ENCODE measurements around the gene CCDC142. TPM values are rescaled to one million over a fixed set of nuclear protein-coding genes. Genes with fewer than 3 reads are reported as not detected.

The CCDC142 gene
- total and polyA plus RNA-seq, 3 experiments from 2014 or later: 9.7 to 22.8 (median 20.3) TPM

DNA sequence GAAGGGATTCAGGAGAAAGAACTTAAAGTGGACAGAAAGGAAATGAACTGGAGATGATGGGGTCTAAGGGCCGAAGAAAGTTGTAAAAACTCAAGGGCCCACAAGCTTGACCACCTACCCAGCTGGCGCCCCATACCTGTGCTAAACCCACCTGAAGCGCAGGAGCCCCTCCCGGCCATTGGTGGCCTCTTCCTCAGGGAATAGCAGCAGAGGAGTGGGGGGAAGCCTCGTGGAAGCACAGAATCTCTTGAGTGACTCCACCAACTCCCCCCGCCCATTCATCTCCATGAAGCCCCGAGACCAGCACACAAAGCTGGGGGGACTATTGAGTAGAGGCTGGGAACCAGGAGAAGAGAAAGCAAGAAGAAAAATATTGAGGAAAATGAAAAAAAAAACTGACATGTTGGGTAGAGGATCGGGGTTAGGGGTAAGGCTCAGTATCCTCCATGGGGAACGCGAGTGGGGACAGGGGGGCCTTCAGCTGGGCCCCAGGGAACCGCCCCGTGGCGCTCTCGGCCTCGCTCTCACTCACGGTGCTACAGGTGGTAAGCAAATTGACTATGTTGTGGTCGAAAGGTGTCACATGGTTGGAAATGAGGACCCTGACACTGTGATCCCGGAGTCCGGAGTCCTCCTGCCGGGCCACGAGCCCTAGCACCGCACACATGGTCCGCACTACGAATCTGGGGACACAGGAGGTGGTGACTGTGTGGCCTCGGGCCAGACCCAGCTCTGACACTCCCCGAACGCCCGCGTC is 46.0 kb upstream of the CCDC142 start:
- peaks cover 20% of the 10 kb centered on the region for H3K36me3 ChIP-seq (ENCODE audit: insufficient read depth, low read length)
- ChIA-PET CTCF (interaction anchor here (0.9 to 5.1 kb wide), 5 partner anchors 10 to 74 kb away, joined by 3 to 42 read pairs (median 4); partner anchors contain the start of genes CCDC142 and TTC31), POLR2A (interaction anchor here (0.6 to 1.9 kb wide), 8 partner anchors 16 to 350 kb away, joined by 3 to 12 read pairs (median 4); partner anchors contain the start of genes CCDC142, INO80B, MOB1A and PCGF1)
- Mint-ChIP-seq H3K4me3 (peak overlapping the region; percentile 87 to 97 (median 95)), H3K27me3 (peaks cover 0 to 2% of the 10 kb centered on the region in 2 donors), H3K27ac (peak overlapping the region; percentile 51 to 98 (median 95)), H3K36me3 (peaks cover 15 to 58% (median 17%) of the 10 kb centered on the region in 3 donors), H3K9me3 (no peaks in the 10 kb centered on the region), H3K4me1 (peaks cover 32 to 44% (median 38%) of the 10 kb centered on the region in 3 donors)
- H3K27ac ChIP-seq (ENCODE audit: low read depth, low read length): peak overlapping the region; percentile 86
- peaks cover 28% of the 10 kb centered on the region for H3K4me1 ChIP-seq (ENCODE audit: insufficient read depth, low read length)
- DNase-seq: no peak
- peak overlapping the region; percentile 94 for H3K4me3 ChIP-seq (ENCODE audit: low read length)
- H3K9me3 ChIP-seq (ENCODE audit: low read length): no peaks in the 10 kb centered on the region
- H3K27me3 ChIP-seq (ENCODE audit: insufficient read depth, low read length, poor library complexity, severe bottlenecking): no peaks in the 10 kb centered on the region

DNA sequence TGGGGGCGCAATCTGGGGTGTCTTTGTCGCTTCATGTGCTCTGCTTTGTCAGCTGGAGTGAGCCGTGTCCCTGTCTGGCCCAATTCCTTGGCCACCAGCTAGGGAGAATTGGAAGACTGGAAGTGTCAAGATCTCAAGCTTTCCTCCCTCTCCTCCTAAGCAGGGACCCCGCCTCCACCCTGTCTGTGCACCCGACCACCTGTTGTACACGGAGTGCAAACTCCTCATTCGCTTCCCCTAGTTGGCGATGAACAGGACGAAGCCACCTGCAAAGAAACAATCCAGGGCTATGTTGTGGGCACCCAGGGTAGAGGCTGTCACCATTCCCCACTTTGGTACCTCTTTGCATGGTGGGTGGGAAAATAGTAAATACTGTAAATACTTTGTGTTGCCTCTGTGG is 44.9 kb upstream of the CCDC142 start:
- no peaks in the 10 kb centered on the region for H3K9me3 ChIP-seq (ENCODE audit: low read length)
- peak overlapping the region in 3 of 8 donors; percentile 29 to 83 (median 51) for H3K27ac Mint-ChIP-seq
- peak overlapping the region; percentile 74 to 97 (median 95) for H3K4me3 Mint-ChIP-seq
- H3K9me3 Mint-ChIP-seq: no peaks in the 10 kb centered on the region
- H3K27me3 Mint-ChIP-seq: peaks cover 0 to 2% of the 10 kb centered on the region in 2 donors
- peaks cover 28% of the 10 kb centered on the region for H3K4me1 ChIP-seq (ENCODE audit: insufficient read depth, low read length)
- CTCF ChIA-PET: interaction anchor here (1.3 to 1.7 kb wide), 2 partner anchors 28 to 73 kb away, joined by 3 to 5 read pairs; partner anchors contain the start of gene LBX2
- no peaks in the 10 kb centered on the region for H3K27me3 ChIP-seq (ENCODE audit: insufficient read depth, low read length, poor library complexity, severe bottlenecking)
- H3K4me3 ChIP-seq (ENCODE audit: low read length): no peak overlapping the region
- DNase-seq: no peak
- H3K36me3 ChIP-seq (ENCODE audit: insufficient read depth, low read length): peaks cover 16% of the 10 kb centered on the region
- H3K27ac ChIP-seq (ENCODE audit: low read depth, low read length): no peak overlapping the region
- H3K36me3 Mint-ChIP-seq: peaks cover 15 to 50% (median 17%) of the 10 kb centered on the region in 3 donors
- POLR2A ChIA-PET: interaction anchor here (0.7 kb wide), 1 partner anchor 73 kb away, joined by 3 read pairs; the partner anchor contains the start of gene INO80B
- peaks cover 32 to 44% (median 38%) of the 10 kb centered on the region in 3 donors for H3K4me1 Mint-ChIP-seq

DNA sequence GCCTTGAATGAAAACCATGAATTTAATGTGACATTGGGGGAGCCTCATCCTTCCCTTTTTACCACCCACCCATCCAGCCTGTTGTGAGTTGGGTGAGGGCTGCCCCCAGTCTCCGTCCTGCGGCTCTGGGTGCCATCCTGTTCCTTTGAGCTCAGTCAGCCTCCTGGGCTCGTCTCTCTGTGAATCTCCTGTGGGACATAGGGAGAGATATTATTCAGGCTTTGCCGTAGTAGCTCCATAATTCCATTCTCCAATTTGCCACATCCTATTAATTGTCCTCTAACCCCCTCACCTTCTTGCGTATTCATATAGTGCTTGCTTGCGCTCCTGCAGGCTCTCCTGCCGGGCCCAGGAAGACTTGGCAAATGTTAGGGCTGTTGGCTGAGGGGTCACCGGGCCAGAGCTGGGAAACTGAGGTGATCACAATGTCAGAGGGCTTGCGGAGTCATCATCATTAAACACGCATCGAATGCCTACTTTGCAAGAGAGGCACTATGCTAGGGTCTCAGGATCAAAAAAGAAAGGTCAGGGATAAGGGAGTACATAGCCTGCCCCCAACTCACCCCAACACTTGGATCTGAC is 43.9 kb upstream of the CCDC142 start:
- Histone ChIP-seq H3K4me1 (ENCODE audit: insufficient read depth, low read length) (peaks cover 25% of the 10 kb centered on the region), H3K27ac (ENCODE audit: low read depth, low read length) (no peak overlapping the region), H3K4me3 (ENCODE audit: low read length) (no peak overlapping the region), H3K27me3 (ENCODE audit: insufficient read depth, low read length, poor library complexity, severe bottlenecking) (no peaks in the 10 kb centered on the region), H3K36me3 (ENCODE audit: insufficient read depth, low read length) (peaks cover 12% of the 10 kb centered on the region), H3K9me3 (ENCODE audit: low read length) (no peaks in the 10 kb centered on the region)
- ChIA-PET CTCF (interaction anchor here (0.8 to 1.7 kb wide), 3 partner anchors 23 to 29 kb away, joined by 3 to 5 read pairs (median 3); partner anchors contain the start of gene LBX2), POLR2A (interaction anchor here (0.6 to 1.3 kb wide), 3 partner anchors 24 to 44 kb away, joined by 3 to 4 read pairs (median 3); partner anchors contain the start of genes CCDC142 and TTC31)
- Mint-ChIP-seq H3K9me3 (no peaks in the 10 kb centered on the region), H3K4me1 (peaks cover 28 to 37% (median 32%) of the 10 kb centered on the region in 3 donors), H3K4me3 (peak overlapping the region in 2 of 7 donors; percentile 64 to 82), H3K27ac (peak overlapping the region in 4 of 8 donors; percentile 12 to 61 (median 32)), H3K27me3 (peaks cover 0 to 5% of the 10 kb centered on the region in 2 donors), H3K36me3 (peaks cover 15 to 41% (median 17%) of the 10 kb centered on the region in 3 donors)
- DNase-seq: no peak

GRCh38 chr2:74525717-74526648 is 43.2 kb upstream of the CCDC142 start, which contains the start of gene DQX1:
TSS of gene DQX1 (minus strand) at chr2:74526231. CDS start at chr2:74525729, 502 bp downstream.
- DNase-seq: no peak
- POLR2A ChIA-PET: interaction anchor here (0.9 to 1.3 kb wide), 3 partner anchors 23 to 68 kb away, joined by 3 read pairs; partner anchors contain the start of genes CCDC142 and TTC31
- Histone ChIP-seq H3K27ac (ENCODE audit: low read depth, low read length) (no peak within 1 kb of the TSS), H3K27me3 (ENCODE audit: insufficient read depth, low read length, poor library complexity, severe bottlenecking) (no peaks in the 10 kb centered on the region), H3K4me1 (ENCODE audit: insufficient read depth, low read length) (peaks cover 17% of the 10 kb centered on the region), H3K36me3 (ENCODE audit: insufficient read depth, low read length) (peaks cover 12% of the 10 kb centered on the region), H3K4me3 (ENCODE audit: low read length) (no peak within 1 kb of the TSS), H3K9me3 (ENCODE audit: low read length) (no peaks in the 10 kb centered on the region)
- Mint-ChIP-seq H3K9me3 (no peaks in the 10 kb centered on the region), H3K36me3 (peaks cover 15 to 39% (median 17%) of the 10 kb centered on the region in 3 donors), H3K4me1 (peaks cover 20 to 29% (median 24%) of the 10 kb centered on the region in 3 donors), H3K27ac (peak within 1 kb of the TSS in 6 of 8 donors; percentile 12 to 71 (median 49)), H3K4me3 (peak within 1 kb of the TSS in 2 of 7 donors; percentile 64 to 82), H3K27me3 (peaks cover 0 to 5% of the 10 kb centered on the region in 2 donors)
- CTCF ChIA-PET: interaction anchor here (1.1 to 1.7 kb wide), 3 partner anchors 26 to 43 kb away, joined by 3 to 5 read pairs (median 4); partner anchors contain the start of genes CCDC142, LBX2 and TTC31

- Mint-ChIP-seq H3K27ac (peak overlapping the region in 2 of 8 donors; percentile 45 to 71), H3K9me3 (no peaks in the 10 kb centered on the region)
- H3K36me3 ChIP-seq (ENCODE audit: insufficient read depth, low read length): peaks cover 12% of the 10 kb centered on the region
Observed at GRCh38 chr2:74524955-74525716, 42.3 kb upstream of the CCDC142 start.

GRCh38 chr2:74524005-74524404 is 41.2 kb upstream of the CCDC142 start:
- peaks cover 14 to 21% (median 17%) of the 10 kb centered on the region in 3 donors for H3K4me1 Mint-ChIP-seq
- H3K9me3 Mint-ChIP-seq: no peaks in the 10 kb centered on the region
- peaks cover 19% of the 10 kb centered on the region in 2 donors for H3K27me3 Mint-ChIP-seq
- Histone ChIP-seq H3K4me3 (ENCODE audit: low read length) (no peak overlapping the region), H3K36me3 (ENCODE audit: insufficient read depth, low read length) (peaks cover 12% of the 10 kb centered on the region), H3K4me1 (ENCODE audit: insufficient read depth, low read length) (peaks cover 10% of the 10 kb centered on the region), H3K27me3 (ENCODE audit: insufficient read depth, low read length, poor library complexity, severe bottlenecking) (peaks cover 17% of the 10 kb centered on the region), H3K9me3 (ENCODE audit: low read length) (no peaks in the 10 kb centered on the region), H3K27ac (ENCODE audit: low read depth, low read length) (no peak overlapping the region)
- no peak for DNase-seq
- H3K27ac Mint-ChIP-seq: no peak overlapping the region
- ChIA-PET CTCF (no interaction called here), POLR2A (interaction anchor here (0.7 kb wide), 1 partner anchor 15 kb away, joined by 4 read pairs; no protein-coding TSS in a partner anchor)
- no peak overlapping the region for H3K4me3 Mint-ChIP-seq
- peaks cover 15 to 30% (median 17%) of the 10 kb centered on the region in 3 donors for H3K36me3 Mint-ChIP-seq

More at GRCh38 chr2:74524955-74525716, 42.3 kb upstream of the CCDC142 start:
- Mint-ChIP-seq H3K36me3 (peaks cover 15 to 38% (median 17%) of the 10 kb centered on the region in 3 donors), H3K27me3 (peaks cover 7 to 8% of the 10 kb centered on the region in 2 donors), H3K4me1 (peaks cover 15 to 23% (median 18%) of the 10 kb centered on the region in 3 donors), H3K4me3 (no peak overlapping the region)
- ChIA-PET CTCF (interaction anchor here (1.1 kb wide), 1 partner anchor 42 kb away, joined by 4 read pairs; the partner anchor contains the start of genes CCDC142 and TTC31), POLR2A (interaction anchor here (0.9 kb wide), 1 partner anchor 68 kb away, joined by 3 read pairs; no protein-coding TSS in a partner anchor)
- Histone ChIP-seq H3K27me3 (ENCODE audit: insufficient read depth, low read length, poor library complexity, severe bottlenecking) (peaks cover 5% of the 10 kb centered on the region), H3K9me3 (ENCODE audit: low read length) (no peaks in the 10 kb centered on the region), H3K4me3 (ENCODE audit: low read length) (no peak overlapping the region), H3K4me1 (ENCODE audit: insufficient read depth, low read length) (peaks cover 12% of the 10 kb centered on the region), H3K27ac (ENCODE audit: low read depth, low read length) (no peak overlapping the region)
- no peak for DNase-seq
